ENCODE results near the gene VSIG10L2.

VSIG10L2 gene

GRCh38 chr11:125955856-125956255, 10.0 kb downstream of the VSIG10L2 start:
- Histone ChIP-seq H3K4me1 (ENCODE audit: control insufficient read depth, insufficient read depth, low read depth, low read length) (peaks cover 1% of the 10 kb centered on the region), H3K23ac (ENCODE audit: low read length in 2 of 2) (no peak overlapping the region), H3K9ac (ENCODE audit: low read length) (peak overlapping the region; percentile 88), H3K27ac (ENCODE audit: low read length, poor library complexity, severe bottlenecking) (no peak overlapping the region), H2BK15ac (ENCODE audit: low read depth, poor library complexity, severe bottlenecking) (no peak overlapping the region), H3K4me2 (ENCODE audit: low read length, poor library complexity, severe bottlenecking) (no peak overlapping the region), H4K8ac (ENCODE audit: low read length) (no peak overlapping the region), H3K14ac (ENCODE audit: low read length in 2 of 2) (no peak overlapping the region), H3K9me3 (ENCODE audit: control insufficient read depth, low read length) (no peaks in the 10 kb centered on the region), H2BK5ac (ENCODE audit: low read depth, low read length, poor library complexity, severe bottlenecking) (no peak overlapping the region), H3K27me3 (ENCODE audit: control insufficient read depth in 1 of 2, insufficient read depth in 1 of 2, low read length in 2 of 2) (peaks cover 0 to 7% of the 10 kb centered on the region in 2 experiments), H2BK12ac (ENCODE audit: low read length in 2 of 2) (no peak overlapping the region), H3K18ac (ENCODE audit: low read depth in 1 of 2, low read length in 2 of 2) (no peak overlapping the region), H2BK120ac (ENCODE audit: low read depth, low read length) (no peak overlapping the region), H3K4me3 (ENCODE audit: insufficient read depth in 1 of 2, low read depth in 1 of 2, low read length in 2 of 2) (no peak overlapping the region), H3K4ac (ENCODE audit: low read depth in 1 of 2, low read length in 2 of 2) (no peak overlapping the region), H3K36me3 (ENCODE audit: control insufficient read depth in 1 of 2, insufficient read depth in 2 of 2, low read depth in 1 of 2, low read length in 2 of 2) (peaks cover 0 to 71% of the 10 kb centered on the region in 2 experiments), H4K91ac (ENCODE audit: low read length) (no peak overlapping the region), H3K79me1 (replicated peaks; ENCODE audit: low read length, poor library complexity, severe bottlenecking) (no peaks in the 10 kb centered on the region), H2AFZ (ENCODE audit: low read depth, low read length) (no peak overlapping the region), H2AK5ac (ENCODE audit: low read length, severe bottlenecking) (no peak overlapping the region)
- no CpG with 5 or more reads among the region's 2 CpGs for WGBS
- DNase-seq, result no peak

- H3K36me3 ChIP-seq (ENCODE audit: control insufficient read depth in 1 of 2, insufficient read depth in 2 of 2, low read depth in 1 of 2, low read length in 2 of 2), result peaks cover under 1 to 78% of the 10 kb centered on the region in 2 experiments
- peaks cover 1% of the 10 kb centered on the region for H3K4me1 ChIP-seq (ENCODE audit: control insufficient read depth, insufficient read depth, low read depth, low read length)
- no peak overlapping the region for H3K23ac ChIP-seq (ENCODE audit: low read length in 2 of 2)
- H2BK5ac ChIP-seq (ENCODE audit: low read depth, low read length, poor library complexity, severe bottlenecking), result no peak overlapping the region
- peak overlapping the region; percentile 88 for H3K9ac ChIP-seq (ENCODE audit: low read length)
- H3K79me1 ChIP-seq (replicated peaks; ENCODE audit: low read length, poor library complexity, severe bottlenecking), result no peaks in the 10 kb centered on the region
- DNase-seq, result peak; percentile 8
- H3K4me3 ChIP-seq (ENCODE audit: insufficient read depth in 1 of 2, low read depth in 1 of 2, low read length in 2 of 2), result peak overlapping the region in 1 of 2 experiments; percentile 16
- H3K9me3 ChIP-seq (ENCODE audit: control insufficient read depth, low read length), result no peaks in the 10 kb centered on the region
- no peak overlapping the region for H2AK5ac ChIP-seq (ENCODE audit: low read length, severe bottlenecking)
- no peak overlapping the region for H2AFZ ChIP-seq (ENCODE audit: low read depth, low read length)
- no peak overlapping the region for H3K4ac ChIP-seq (ENCODE audit: low read depth in 1 of 2, low read length in 2 of 2)
- H4K8ac ChIP-seq (ENCODE audit: low read length), result no peak overlapping the region
- no peak overlapping the region for H3K18ac ChIP-seq (ENCODE audit: low read depth in 1 of 2, low read length in 2 of 2)
- no peak overlapping the region for H2BK12ac ChIP-seq (ENCODE audit: low read length in 2 of 2)
- WGBS, result 81% methylated on average over 22 of the region's 22 CpGs
- H3K14ac ChIP-seq (ENCODE audit: low read length in 2 of 2), result no peak overlapping the region
- no peak overlapping the region for H4K91ac ChIP-seq (ENCODE audit: low read length)
- no peak overlapping the region for H3K27ac ChIP-seq (ENCODE audit: low read length, poor library complexity, severe bottlenecking)
- H3K27me3 ChIP-seq (ENCODE audit: control insufficient read depth in 1 of 2, insufficient read depth in 1 of 2, low read length in 2 of 2), result peaks cover 0 to 4% of the 10 kb centered on the region in 2 experiments
- no peak overlapping the region for H3K4me2 ChIP-seq (ENCODE audit: low read length, poor library complexity, severe bottlenecking)
- no peak overlapping the region for H2BK15ac ChIP-seq (ENCODE audit: low read depth, poor library complexity, severe bottlenecking)
- no peak overlapping the region for H2BK120ac ChIP-seq (ENCODE audit: low read depth, low read length)
These were observed 10.7 kb downstream of the VSIG10L2 start for GRCh38 chr11:125956391-125957134.

- WGBS, result 94% methylated on average over 14 of the region's 14 CpGs
- DNase-seq, result no peak
- Histone ChIP-seq H3K4me2 (ENCODE audit: low read length, poor library complexity, severe bottlenecking) (no peak overlapping the region), H3K36me3 (ENCODE audit: control insufficient read depth in 1 of 2, insufficient read depth in 2 of 2, low read depth in 1 of 2, low read length in 2 of 2) (peaks cover 3 to 91% of the 10 kb centered on the region in 2 experiments), H3K9ac (ENCODE audit: low read length) (peak overlapping the region; percentile 34), H2AK5ac (ENCODE audit: low read length, severe bottlenecking) (no peak overlapping the region), H3K27ac (ENCODE audit: low read length, poor library complexity, severe bottlenecking) (no peak overlapping the region), H2BK12ac (ENCODE audit: low read length in 2 of 2) (no peak overlapping the region), H3K14ac (ENCODE audit: low read length in 2 of 2) (no peak overlapping the region), H2BK120ac (ENCODE audit: low read depth, low read length) (no peak overlapping the region), H3K23ac (ENCODE audit: low read length in 2 of 2) (no peak overlapping the region), H3K27me3 (ENCODE audit: control insufficient read depth in 1 of 2, insufficient read depth in 1 of 2, low read length in 2 of 2) (peaks cover 0 to 4% of the 10 kb centered on the region in 2 experiments), H3K4me3 (ENCODE audit: insufficient read depth in 1 of 2, low read depth in 1 of 2, low read length in 2 of 2) (peak overlapping the region in 1 of 2 experiments; percentile 14), H3K4me1 (ENCODE audit: control insufficient read depth, insufficient read depth, low read depth, low read length) (peaks cover 1% of the 10 kb centered on the region), H4K8ac (ENCODE audit: low read length) (no peak overlapping the region), H3K4ac (ENCODE audit: low read depth in 1 of 2, low read length in 2 of 2) (no peak overlapping the region), H2AFZ (ENCODE audit: low read depth, low read length) (no peak overlapping the region), H2BK15ac (ENCODE audit: low read depth, poor library complexity, severe bottlenecking) (no peak overlapping the region), H3K79me1 (replicated peaks; ENCODE audit: low read length, poor library complexity, severe bottlenecking) (no peaks in the 10 kb centered on the region), H2BK5ac (ENCODE audit: low read depth, low read length, poor library complexity, severe bottlenecking) (no peak overlapping the region), H3K18ac (ENCODE audit: low read depth in 1 of 2, low read length in 2 of 2) (no peak overlapping the region), H3K9me3 (ENCODE audit: control insufficient read depth, low read length) (no peaks in the 10 kb centered on the region), H4K91ac (ENCODE audit: low read length) (no peak overlapping the region)
These were observed 11.9 kb downstream of the VSIG10L2 start for GRCh38 chr11:125957618-125958332.

- Histone ChIP-seq H3K4me1 (ENCODE audit: control insufficient read depth, insufficient read depth, low read depth, low read length) (no peaks in the 10 kb centered on the region), H3K9me3 (ENCODE audit: control insufficient read depth, low read length) (no peaks in the 10 kb centered on the region), H4K91ac (ENCODE audit: low read length) (no peak overlapping the region), H4K8ac (ENCODE audit: low read length) (no peak overlapping the region), H3K14ac (ENCODE audit: low read length in 2 of 2) (no peak overlapping the region), H2BK12ac (ENCODE audit: low read length in 2 of 2) (no peak overlapping the region), H2BK120ac (ENCODE audit: low read depth, low read length) (no peak overlapping the region), H2BK5ac (ENCODE audit: low read depth, low read length, poor library complexity, severe bottlenecking) (no peak overlapping the region), H2BK15ac (ENCODE audit: low read depth, poor library complexity, severe bottlenecking) (no peak overlapping the region), H2AFZ (ENCODE audit: low read depth, low read length) (no peak overlapping the region), H3K79me1 (replicated peaks; ENCODE audit: low read length, poor library complexity, severe bottlenecking) (no peaks in the 10 kb centered on the region), H3K4me3 (ENCODE audit: insufficient read depth in 1 of 2, low read depth in 1 of 2, low read length in 2 of 2) (no peak overlapping the region), H3K27ac (ENCODE audit: low read length, poor library complexity, severe bottlenecking) (no peak overlapping the region), H2AK5ac (ENCODE audit: low read length, severe bottlenecking) (no peak overlapping the region), H3K18ac (ENCODE audit: low read depth in 1 of 2, low read length in 2 of 2) (no peak overlapping the region), H3K27me3 (ENCODE audit: control insufficient read depth in 1 of 2, insufficient read depth in 1 of 2, low read length in 2 of 2) (peaks cover 0 to 4% of the 10 kb centered on the region in 2 experiments), H3K4ac (ENCODE audit: low read depth in 1 of 2, low read length in 2 of 2) (no peak overlapping the region), H3K4me2 (ENCODE audit: low read length, poor library complexity, severe bottlenecking) (no peak overlapping the region), H3K23ac (ENCODE audit: low read length in 2 of 2) (no peak overlapping the region), H3K36me3 (ENCODE audit: control insufficient read depth in 1 of 2, insufficient read depth in 2 of 2, low read depth in 1 of 2, low read length in 2 of 2) (peaks cover 3 to 97% of the 10 kb centered on the region in 2 experiments), H3K9ac (ENCODE audit: low read length) (no peak overlapping the region)
- DNase-seq, result no peak
- WGBS, result 93% methylated on average over 3 of the region's 4 CpGs
These were observed 13.1 kb downstream of the VSIG10L2 start for GRCh38 chr11:125958872-125959400.
